HEK293 (cell line): Measurements from ENCODE around the gene UQCR11.
A peak's percentile ranks its signal among the peaks of the same experiment; 100 is the strongest.

Experiments
- CTCF ChIA-PET: fragments of 350-600 bp; formaldehyde crosslinking; extraction: SDS; loops from one replicate; lab custom pipeline; 2021; ENCODE audit warnings: antibody characterized with exemption; lab: Yijun Ruan, JAX
- POLR2A ChIA-PET: fragments of 300-600 bp; formaldehyde crosslinking; extraction: SDS; loops from one replicate; lab custom pipeline; 2020; ENCODE audit warnings: antibody characterized with exemption, inconsistent platforms; lab: Yijun Ruan, JAX
- H3K27ac ChIP-seq: fragments of 200-500 bp; sonication (Bioruptor generic); 2 replicates; pipeline ENCODE4 v1.5.1; 2014; ENCODE audit warnings: low read depth, low read length, control low read depth, inconsistent platforms; ENCODE audit errors: extremely low read depth
- H3K36me3 ChIP-seq, 2 experiments: fragments of 200-500 bp in 1 of 2; sonication (Bioruptor generic) in 1 of 2; 1 replicate in 1 of 2; 2 replicates in 1 of 2; pipeline ENCODE4 v1.5.1; 2014 to 2017; ENCODE audit warnings: inconsistent platforms in 2 of 2, low read length in 2 of 2; ENCODE audit not compliant: control insufficient read depth in 2 of 2, insufficient read depth in 1 of 2
- H3K4me1 ChIP-seq: fragments of 200-500 bp; sonication (Bioruptor generic); 2 replicates; pipeline ENCODE4 v1.5.1; 2014; ENCODE audit warnings: mild to moderate bottlenecking, low read length, inconsistent platforms; ENCODE audit not compliant: control insufficient read depth, insufficient read depth
- H3K4me3 ChIP-seq: 2 replicates; pipeline ENCODE4 v1.5.1; 2011; ENCODE audit warnings: low read depth, mild to moderate bottlenecking, control low read depth, low read length, moderate library complexity
- H3K9me3 ChIP-seq: fragments of 200-500 bp; sonication (Bioruptor generic); 2 replicates; pipeline ENCODE4 v1.5.1; 2014; ENCODE audit warnings: low read depth, low read length, inconsistent platforms; ENCODE audit not compliant: control insufficient read depth, insufficient read depth
- KLF8 ChIP-seq: fragments of 450-650 bp; formaldehyde crosslinking; IDR thresholded peaks from 2 replicates; pipeline ENCODE4 v1.5.1; 2016; ENCODE audit warnings: missing biosample characterization, missing genetic modification characterization
- ZNF302 ChIP-seq: fragments of 450-650 bp; formaldehyde crosslinking; IDR thresholded peaks from 2 replicates; pipeline ENCODE4 v1.5.1; 2016; ENCODE audit warnings: missing biosample characterization, missing genetic modification characterization, low read depth
- ZNF324 ChIP-seq: fragments of 450-650 bp; formaldehyde crosslinking; IDR thresholded peaks from 2 replicates; pipeline ENCODE4 v1.5.1; 2016; ENCODE audit warnings: missing biosample characterization, missing genetic modification characterization
- ZNF341 ChIP-seq: fragments of 450-650 bp; formaldehyde crosslinking; IDR thresholded peaks from 2 replicates; pipeline ENCODE4; 2016; ENCODE audit warnings: low read depth, missing biosample characterization, missing genetic modification characterization
- ZNF37A ChIP-seq: fragments of 450-650 bp; IDR thresholded peaks from 2 replicates; pipeline ENCODE4 v1.5.1; 2018; ENCODE audit warnings: missing biosample characterization, missing genetic modification characterization
- ZNF621 ChIP-seq: fragments of 450-650 bp; formaldehyde crosslinking; IDR thresholded peaks from 2 replicates; pipeline ENCODE4 v1.5.1; 2017; ENCODE audit warnings: missing biosample characterization, missing genetic modification characterization
- ZNF623 ChIP-seq: fragments of 450-650 bp; formaldehyde crosslinking; IDR thresholded peaks from 2 replicates; pipeline ENCODE4 v1.5.1; 2016; ENCODE audit warnings: missing biosample characterization, missing genetic modification characterization
- ZNF629 ChIP-seq: fragments of 450-650 bp; formaldehyde crosslinking; IDR thresholded peaks from 2 replicates; pipeline ENCODE4 v1.5.1; 2017; ENCODE audit warnings: missing biosample characterization, missing genetic modification characterization
- ZNF707 ChIP-seq: fragments of 450-650 bp; formaldehyde crosslinking; IDR thresholded peaks from 2 replicates; pipeline ENCODE4 v1.5.1; 2016; ENCODE audit warnings: missing biosample characterization, missing genetic modification characterization
- TF ChIP-seq, protein P1 (sequence below): fragments of 450-650 bp; formaldehyde crosslinking; IDR thresholded peaks from 2 replicates; pipeline ENCODE4 v1.5.1; 2016; ENCODE audit warnings: missing biosample characterization, missing genetic modification characterization
- TF ChIP-seq, protein P2 (sequence below): fragments of 450-650 bp; formaldehyde crosslinking; IDR thresholded peaks from 2 replicates; pipeline ENCODE4 v1.5.1; 2017; ENCODE audit warnings: missing biosample characterization, missing genetic modification characterization

The UQCR11 gene

DNA sequence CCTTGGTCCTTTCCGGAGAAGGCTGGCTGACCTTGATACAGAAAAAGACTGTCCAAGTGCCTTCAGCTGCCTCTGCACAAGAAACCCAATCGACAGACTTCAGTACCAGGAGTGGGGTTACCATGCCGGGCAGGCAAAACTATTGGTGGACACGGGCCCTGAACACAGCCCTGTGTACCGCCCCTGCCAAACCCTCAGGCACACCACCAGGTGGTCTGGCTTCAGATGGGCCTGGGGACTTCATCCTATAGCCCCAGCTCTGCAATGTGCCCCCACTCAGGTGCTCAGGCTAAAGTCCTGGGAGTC is 29.6 kb upstream of the UQCR11 start:
- H3K4me3 ChIP-seq = no peak overlapping the region
- peaks cover 14 to 71% of the 10 kb centered on the region in 2 experiments; a peak in 2 of 3 replicates for H3K36me3 ChIP-seq
- TF ChIP-seq ZNF707 (tag by site-specific recombination) (peak; percentile 99), KLF8 (tag by site-specific recombination) (0 out of 2 replicates have a peak, but pooled peaks have one; percentile 2), ZNF302 (tag by site-specific recombination) (no peak)
- TF ChIP-seq, protein P1, sequence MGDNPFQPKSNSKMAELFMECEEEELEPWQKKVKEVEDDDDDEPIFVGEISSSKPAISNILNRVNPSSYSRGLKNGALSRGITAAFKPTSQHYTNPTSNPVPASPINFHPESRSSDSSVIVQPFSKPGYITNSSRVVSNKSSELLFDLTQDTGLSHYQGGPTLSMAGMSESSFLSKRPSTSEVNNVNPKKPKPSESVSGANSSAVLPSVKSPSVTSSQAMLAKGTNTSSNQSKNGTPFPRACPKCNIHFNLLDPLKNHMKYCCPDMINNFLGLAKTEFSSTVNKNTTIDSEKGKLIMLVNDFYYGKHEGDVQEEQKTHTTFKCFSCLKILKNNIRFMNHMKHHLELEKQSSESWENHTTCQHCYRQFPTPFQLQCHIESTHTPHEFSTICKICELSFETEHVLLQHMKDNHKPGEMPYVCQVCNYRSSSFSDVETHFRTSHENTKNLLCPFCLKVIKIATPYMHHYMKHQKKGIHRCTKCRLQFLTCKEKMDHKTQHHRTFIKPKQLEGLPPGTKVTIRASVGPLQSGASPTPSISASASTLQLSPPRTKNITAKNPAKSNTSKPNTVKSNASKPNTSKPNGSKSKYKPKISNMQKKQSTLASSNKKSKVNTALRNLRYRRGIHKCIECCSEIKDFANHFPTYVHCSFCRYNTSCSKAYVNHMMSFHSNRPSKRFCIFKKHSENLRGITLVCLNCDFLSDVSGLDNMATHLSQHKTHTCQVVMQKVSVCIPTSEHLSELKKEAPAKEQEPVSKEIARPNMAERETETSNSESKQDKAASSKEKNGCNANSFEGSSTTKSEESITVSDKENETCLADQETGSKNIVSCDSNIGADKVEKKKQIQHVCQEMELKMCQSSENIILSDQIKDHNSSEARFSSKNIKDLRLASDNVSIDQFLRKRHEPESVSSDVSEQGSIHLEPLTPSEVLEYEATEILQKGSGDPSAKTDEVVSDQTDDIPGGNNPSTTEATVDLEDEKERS = 0 out of 2 replicates have a peak, but pooled peaks have one; percentile 5
- TF ChIP-seq, protein P2, sequence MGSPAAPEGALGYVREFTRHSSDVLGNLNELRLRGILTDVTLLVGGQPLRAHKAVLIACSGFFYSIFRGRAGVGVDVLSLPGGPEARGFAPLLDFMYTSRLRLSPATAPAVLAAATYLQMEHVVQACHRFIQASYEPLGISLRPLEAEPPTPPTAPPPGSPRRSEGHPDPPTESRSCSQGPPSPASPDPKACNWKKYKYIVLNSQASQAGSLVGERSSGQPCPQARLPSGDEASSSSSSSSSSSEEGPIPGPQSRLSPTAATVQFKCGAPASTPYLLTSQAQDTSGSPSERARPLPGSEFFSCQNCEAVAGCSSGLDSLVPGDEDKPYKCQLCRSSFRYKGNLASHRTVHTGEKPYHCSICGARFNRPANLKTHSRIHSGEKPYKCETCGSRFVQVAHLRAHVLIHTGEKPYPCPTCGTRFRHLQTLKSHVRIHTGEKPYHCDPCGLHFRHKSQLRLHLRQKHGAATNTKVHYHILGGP = no peak
- no peaks in the 10 kb centered on the region for H3K4me1 ChIP-seq
- CTCF ChIA-PET = interaction anchor here (0.6 kb wide), 1 partner anchor 219 kb away, joined by 4 read pairs; no protein-coding TSS in a partner anchor
- POLR2A ChIA-PET = no interaction called here
- H3K27ac ChIP-seq = no peak overlapping the region
- H3K9me3 ChIP-seq = no peaks in the 10 kb centered on the region

DNA sequence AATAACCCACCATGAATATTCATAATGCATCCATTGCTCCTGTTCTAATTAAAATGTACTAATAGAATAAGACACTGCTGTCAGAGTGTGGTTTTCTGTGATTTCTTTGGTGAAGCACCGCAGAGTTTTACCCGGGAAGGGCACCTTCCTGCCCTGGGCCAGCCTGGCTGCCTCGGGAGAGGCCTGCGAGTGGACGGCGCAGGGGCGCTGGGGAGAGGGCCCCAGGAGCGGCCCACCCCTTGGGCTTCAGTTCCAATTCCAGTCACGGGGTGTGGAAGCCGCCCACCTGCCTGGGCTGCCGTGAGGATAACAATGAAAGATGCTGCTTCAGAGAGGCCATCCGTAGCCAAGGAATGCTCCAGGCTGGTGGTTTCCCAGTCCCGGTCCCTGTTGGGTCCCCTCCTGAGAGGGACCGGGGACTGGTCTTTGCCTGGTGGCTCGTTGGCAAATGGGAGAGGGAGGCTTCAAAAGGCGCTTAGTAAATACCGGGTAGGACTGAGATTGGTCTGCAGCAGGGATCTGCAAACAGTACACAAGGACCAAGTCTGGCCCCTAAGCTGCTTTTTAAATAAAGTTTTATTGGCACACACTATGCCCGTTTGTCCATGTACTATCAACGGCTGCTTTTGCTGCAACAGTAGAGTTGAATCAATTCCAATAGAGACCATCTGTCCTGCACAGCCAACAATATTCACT is 29.1 kb upstream of the UQCR11 start:
- CTCF ChIA-PET = no interaction called here
- Histone ChIP-seq H3K4me3 (no peak overlapping the region), H3K27ac (no peak overlapping the region), H3K36me3 (peaks cover 13 to 68% of the 10 kb centered on the region in 2 experiments; a peak in 2 of 3 replicates), H3K4me1 (no peaks in the 10 kb centered on the region), H3K9me3 (no peaks in the 10 kb centered on the region)
- TF ChIP-seq KLF8 (tag by site-specific recombination) (peak; percentile 34; the same call in 1 of the 2 replicates), ZNF629 (tag by site-specific recombination) (no peak)
- POLR2A ChIA-PET = no interaction called here

DNA sequence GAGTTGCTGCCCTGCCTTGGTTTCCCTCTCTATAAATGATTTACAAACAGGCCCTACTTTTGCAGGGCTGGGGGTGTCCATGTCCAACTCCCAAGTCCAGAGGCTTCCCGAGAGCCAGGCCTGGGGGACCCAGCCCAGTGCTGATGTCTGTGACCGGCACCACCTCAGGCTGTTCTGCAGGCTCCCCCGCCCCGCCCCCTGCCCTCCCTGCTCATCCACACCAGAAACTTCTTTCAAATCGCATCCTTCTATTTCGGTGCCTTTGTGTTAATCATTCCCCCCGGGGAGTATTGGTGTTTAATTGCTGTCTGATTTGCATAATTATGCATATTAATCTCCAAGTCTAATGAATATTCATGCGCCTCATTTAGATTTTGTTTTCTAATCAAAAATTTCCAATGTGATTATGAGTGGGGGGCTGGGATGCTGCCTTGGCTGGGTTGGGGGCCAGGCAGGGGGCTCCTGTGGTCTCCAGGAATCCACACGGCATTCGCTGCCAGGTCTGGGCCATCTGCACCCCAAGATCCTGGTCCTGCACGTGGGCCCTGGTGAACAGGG is 28.1 kb upstream of the UQCR11 start:
- H3K27ac ChIP-seq = no peak overlapping the region
- no peaks in the 10 kb centered on the region for H3K4me1 ChIP-seq
- ChIA-PET CTCF (interaction anchor here (0.6 kb wide), 2 partner anchors 39 to 117 kb away, joined by 3 to 4 read pairs; no protein-coding TSS in a partner anchor), POLR2A (no interaction called here)
- TF ChIP-seq ZNF37A (tag by site-specific recombination) (no peak), ZNF623 (tag by site-specific recombination) (no peak), ZNF621 (tag by site-specific recombination) (no peak), ZNF324 (tag by site-specific recombination) (no peak), ZNF341 (tag by site-specific recombination) (peak; percentile 71), ZNF629 (tag by site-specific recombination) (no peak)
- peaks cover 7 to 57% of the 10 kb centered on the region in 2 experiments; a peak in 2 of 3 replicates for H3K36me3 ChIP-seq
- no peak overlapping the region for H3K4me3 ChIP-seq
- H3K9me3 ChIP-seq = no peaks in the 10 kb centered on the region
